ENCODE measurements around the gene RNF103. TPM values are rescaled to one million over a fixed set of nuclear protein-coding genes. Genes with fewer than 3 reads are reported as not detected.

RNF103 gene
- total and polyA plus RNA-seq, 2 of the 13 experiments (the other 11 are each of a cell fraction or from before 2014, with no cell fraction given): 19.8 to 21.1 TPM

GRCh38 chr2:86649119-86649947 is 25.7 kb upstream of the RNF103 start (continued):
- TF ChIP-seq ZNF800 (CRISPR knock-in tag; IDR thresholded peaks at IDR 0.05) (0 out of 2 replicates have a peak, but pooled peaks have one; percentile 26), GATA4 (IDR thresholded peaks at IDR 0.05; ENCODE audit: borderline replicate concordance, low read depth) (no peak), ZNF670 (CRISPR knock-in tag; IDR thresholded peaks at IDR 0.05; ENCODE audit: borderline replicate concordance) (no peak), ZNF639 (CRISPR knock-in tag; conservative IDR thresholded peaks at IDR 0.05) (no peak), ZNF567 (CRISPR knock-in tag; IDR thresholded peaks at IDR 0.05; ENCODE audit: borderline replicate concordance) (no peak)
- TF ChIP-seq, protein P1, sequence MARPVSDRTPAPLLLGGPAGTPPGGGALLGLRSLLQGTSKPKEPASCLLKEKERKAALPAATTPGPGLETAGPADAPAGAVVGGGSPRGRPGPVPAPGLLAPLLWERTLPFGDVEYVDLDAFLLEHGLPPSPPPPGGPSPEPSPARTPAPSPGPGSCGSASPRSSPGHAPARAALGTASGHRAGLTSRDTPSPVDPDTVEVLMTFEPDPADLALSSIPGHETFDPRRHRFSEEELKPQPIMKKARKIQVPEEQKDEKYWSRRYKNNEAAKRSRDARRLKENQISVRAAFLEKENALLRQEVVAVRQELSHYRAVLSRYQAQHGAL (CRISPR knock-in tag; IDR thresholded peaks at IDR 0.05; ENCODE audit: not compliant biosample characterization): no peak
- TF ChIP-seq, protein P2, sequence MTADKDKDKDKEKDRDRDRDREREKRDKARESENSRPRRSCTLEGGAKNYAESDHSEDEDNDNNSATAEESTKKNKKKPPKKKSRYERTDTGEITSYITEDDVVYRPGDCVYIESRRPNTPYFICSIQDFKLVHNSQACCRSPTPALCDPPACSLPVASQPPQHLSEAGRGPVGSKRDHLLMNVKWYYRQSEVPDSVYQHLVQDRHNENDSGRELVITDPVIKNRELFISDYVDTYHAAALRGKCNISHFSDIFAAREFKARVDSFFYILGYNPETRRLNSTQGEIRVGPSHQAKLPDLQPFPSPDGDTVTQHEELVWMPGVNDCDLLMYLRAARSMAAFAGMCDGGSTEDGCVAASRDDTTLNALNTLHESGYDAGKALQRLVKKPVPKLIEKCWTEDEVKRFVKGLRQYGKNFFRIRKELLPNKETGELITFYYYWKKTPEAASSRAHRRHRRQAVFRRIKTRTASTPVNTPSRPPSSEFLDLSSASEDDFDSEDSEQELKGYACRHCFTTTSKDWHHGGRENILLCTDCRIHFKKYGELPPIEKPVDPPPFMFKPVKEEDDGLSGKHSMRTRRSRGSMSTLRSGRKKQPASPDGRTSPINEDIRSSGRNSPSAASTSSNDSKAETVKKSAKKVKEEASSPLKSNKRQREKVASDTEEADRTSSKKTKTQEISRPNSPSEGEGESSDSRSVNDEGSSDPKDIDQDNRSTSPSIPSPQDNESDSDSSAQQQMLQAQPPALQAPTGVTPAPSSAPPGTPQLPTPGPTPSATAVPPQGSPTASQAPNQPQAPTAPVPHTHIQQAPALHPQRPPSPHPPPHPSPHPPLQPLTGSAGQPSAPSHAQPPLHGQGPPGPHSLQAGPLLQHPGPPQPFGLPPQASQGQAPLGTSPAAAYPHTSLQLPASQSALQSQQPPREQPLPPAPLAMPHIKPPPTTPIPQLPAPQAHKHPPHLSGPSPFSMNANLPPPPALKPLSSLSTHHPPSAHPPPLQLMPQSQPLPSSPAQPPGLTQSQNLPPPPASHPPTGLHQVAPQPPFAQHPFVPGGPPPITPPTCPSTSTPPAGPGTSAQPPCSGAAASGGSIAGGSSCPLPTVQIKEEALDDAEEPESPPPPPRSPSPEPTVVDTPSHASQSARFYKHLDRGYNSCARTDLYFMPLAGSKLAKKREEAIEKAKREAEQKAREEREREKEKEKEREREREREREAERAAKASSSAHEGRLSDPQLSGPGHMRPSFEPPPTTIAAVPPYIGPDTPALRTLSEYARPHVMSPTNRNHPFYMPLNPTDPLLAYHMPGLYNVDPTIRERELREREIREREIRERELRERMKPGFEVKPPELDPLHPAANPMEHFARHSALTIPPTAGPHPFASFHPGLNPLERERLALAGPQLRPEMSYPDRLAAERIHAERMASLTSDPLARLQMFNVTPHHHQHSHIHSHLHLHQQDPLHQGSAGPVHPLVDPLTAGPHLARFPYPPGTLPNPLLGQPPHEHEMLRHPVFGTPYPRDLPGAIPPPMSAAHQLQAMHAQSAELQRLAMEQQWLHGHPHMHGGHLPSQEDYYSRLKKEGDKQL (CRISPR knock-in tag; IDR thresholded peaks at IDR 0.05; ENCODE audit: low read depth): no peak
- TF ChIP-seq, protein P3, sequence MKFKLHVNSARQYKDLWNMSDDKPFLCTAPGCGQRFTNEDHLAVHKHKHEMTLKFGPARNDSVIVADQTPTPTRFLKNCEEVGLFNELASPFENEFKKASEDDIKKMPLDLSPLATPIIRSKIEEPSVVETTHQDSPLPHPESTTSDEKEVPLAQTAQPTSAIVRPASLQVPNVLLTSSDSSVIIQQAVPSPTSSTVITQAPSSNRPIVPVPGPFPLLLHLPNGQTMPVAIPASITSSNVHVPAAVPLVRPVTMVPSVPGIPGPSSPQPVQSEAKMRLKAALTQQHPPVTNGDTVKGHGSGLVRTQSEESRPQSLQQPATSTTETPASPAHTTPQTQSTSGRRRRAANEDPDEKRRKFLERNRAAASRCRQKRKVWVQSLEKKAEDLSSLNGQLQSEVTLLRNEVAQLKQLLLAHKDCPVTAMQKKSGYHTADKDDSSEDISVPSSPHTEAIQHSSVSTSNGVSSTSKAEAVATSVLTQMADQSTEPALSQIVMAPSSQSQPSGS (CRISPR knock-in tag; IDR thresholded peaks at IDR 0.05): no peak

All from HepG2 (cell line).